Measurements from ENCODE around the gene AREL1.

AREL1 gene

GRCh38 chr14:74616996-74617700 is 95.7 kb downstream of the AREL1 start:
- peaks cover 1% of the 10 kb centered on the region; the same call in 1 of the 2 replicates for H3K27me3 ChIP-seq (ENCODE audit: control insufficient read depth, low read length)
- H3K36me3 ChIP-seq (ENCODE audit: control insufficient read depth, low read length): no peaks in the 10 kb centered on the region
- H3F3A ChIP-seq (ENCODE audit: control insufficient read depth, insufficient read depth): 0 out of 2 replicates have a peak, but pooled peaks cover 3% of the 10 kb centered on the region
- H3K4me2 ChIP-seq (ENCODE audit: low read length): no peak overlapping the region
- H4K20me1 ChIP-seq (ENCODE audit: control insufficient read depth, insufficient read depth, low read depth, low read length): no peaks in the 10 kb centered on the region
- H3K27ac ChIP-seq (ENCODE audit: low read depth, low read length): no peak overlapping the region
- H3K9me2 ChIP-seq (replicated peaks; ENCODE audit: control insufficient read depth, low read length): no peaks in the 10 kb centered on the region
- H3K4me1 ChIP-seq (ENCODE audit: control insufficient read depth, low read length): peaks cover 35% of the 10 kb centered on the region
- H3K4me3 ChIP-seq (ENCODE audit: low read length): no peak overlapping the region
- no peaks in the 10 kb centered on the region for H3K79me2 ChIP-seq (ENCODE audit: control insufficient read depth, low read length)
- H3K9me3 ChIP-seq (ENCODE audit: control insufficient read depth, insufficient read depth, low read length): no peaks in the 10 kb centered on the region
- TF ChIP-seq, protein P1, sequence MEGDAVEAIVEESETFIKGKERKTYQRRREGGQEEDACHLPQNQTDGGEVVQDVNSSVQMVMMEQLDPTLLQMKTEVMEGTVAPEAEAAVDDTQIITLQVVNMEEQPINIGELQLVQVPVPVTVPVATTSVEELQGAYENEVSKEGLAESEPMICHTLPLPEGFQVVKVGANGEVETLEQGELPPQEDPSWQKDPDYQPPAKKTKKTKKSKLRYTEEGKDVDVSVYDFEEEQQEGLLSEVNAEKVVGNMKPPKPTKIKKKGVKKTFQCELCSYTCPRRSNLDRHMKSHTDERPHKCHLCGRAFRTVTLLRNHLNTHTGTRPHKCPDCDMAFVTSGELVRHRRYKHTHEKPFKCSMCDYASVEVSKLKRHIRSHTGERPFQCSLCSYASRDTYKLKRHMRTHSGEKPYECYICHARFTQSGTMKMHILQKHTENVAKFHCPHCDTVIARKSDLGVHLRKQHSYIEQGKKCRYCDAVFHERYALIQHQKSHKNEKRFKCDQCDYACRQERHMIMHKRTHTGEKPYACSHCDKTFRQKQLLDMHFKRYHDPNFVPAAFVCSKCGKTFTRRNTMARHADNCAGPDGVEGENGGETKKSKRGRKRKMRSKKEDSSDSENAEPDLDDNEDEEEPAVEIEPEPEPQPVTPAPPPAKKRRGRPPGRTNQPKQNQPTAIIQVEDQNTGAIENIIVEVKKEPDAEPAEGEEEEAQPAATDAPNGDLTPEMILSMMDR (IDR thresholded peaks at IDR 0.05; ENCODE audit: low read depth, low read length, poor library complexity, severe bottlenecking): no peak
- TF ChIP-seq EZH2phosphoT487 (IDR thresholded peaks at IDR 0.05; ENCODE audit: borderline replicate concordance, low read length): no peak

- H3K27me3 ChIP-seq (ENCODE audit: control insufficient read depth, low read length): peaks cover 6% of the 10 kb centered on the region; the same call in 1 of the 2 replicates
- no peak overlapping the region for H3K4me3 ChIP-seq (ENCODE audit: low read length)
- no peaks in the 10 kb centered on the region for H4K20me1 ChIP-seq (ENCODE audit: control insufficient read depth, insufficient read depth, low read depth, low read length)
- H3K9me2 ChIP-seq (replicated peaks; ENCODE audit: control insufficient read depth, low read length): no peaks in the 10 kb centered on the region
- H3K79me2 ChIP-seq (ENCODE audit: control insufficient read depth, low read length): no peaks in the 10 kb centered on the region
- no peak overlapping the region for H3K27ac ChIP-seq (ENCODE audit: low read depth, low read length)
- no peaks in the 10 kb centered on the region for H3K36me3 ChIP-seq (ENCODE audit: control insufficient read depth, low read length)
- peaks cover 36% of the 10 kb centered on the region for H3K4me1 ChIP-seq (ENCODE audit: control insufficient read depth, low read length)
- 0 out of 2 replicates have a peak, but pooled peaks cover 3% of the 10 kb centered on the region for H3F3A ChIP-seq (ENCODE audit: control insufficient read depth, insufficient read depth)
- no peak overlapping the region for H3K4me2 ChIP-seq (ENCODE audit: low read length)
- no peaks in the 10 kb centered on the region for H3K9me3 ChIP-seq (ENCODE audit: control insufficient read depth, insufficient read depth, low read length)
- TF ChIP-seq, protein P1 (IDR thresholded peaks at IDR 0.05; ENCODE audit: low read depth, low read length, poor library complexity, severe bottlenecking): no peak
- TF ChIP-seq EZH2phosphoT487 (IDR thresholded peaks at IDR 0.05; ENCODE audit: borderline replicate concordance, low read length): no peak
Measured at GRCh38 chr14:74616507-74616906, 96.4 kb downstream of the AREL1 start.

DNA sequence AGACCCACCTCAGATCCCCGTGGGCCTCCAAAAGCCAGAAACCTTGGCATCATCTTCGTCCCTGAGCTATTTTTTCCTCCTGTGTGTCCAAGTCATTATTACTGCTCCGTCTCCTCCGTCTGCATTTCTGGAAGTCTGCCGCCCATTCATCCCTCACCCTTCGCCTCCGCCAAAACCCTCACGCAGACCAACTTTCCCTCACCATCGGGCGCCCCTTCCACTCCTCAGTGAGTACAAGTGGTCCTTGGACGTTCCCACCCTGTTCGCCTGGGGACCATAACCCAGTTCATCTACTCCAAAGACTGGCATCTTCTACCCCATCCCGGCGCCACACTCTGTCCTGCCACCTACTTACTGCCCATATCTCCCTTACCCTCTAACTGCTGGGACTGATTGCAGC is 97.1 kb downstream of the AREL1 start:
- Histone ChIP-seq H3K27ac (ENCODE audit: low read depth, low read length) (no peak overlapping the region), H3K4me3 (ENCODE audit: low read length) (no peak overlapping the region), H3K4me2 (ENCODE audit: low read length) (no peak overlapping the region), H3K36me3 (ENCODE audit: control insufficient read depth, low read length) (no peaks in the 10 kb centered on the region), H3K9me3 (ENCODE audit: control insufficient read depth, insufficient read depth, low read length) (no peaks in the 10 kb centered on the region), H3K27me3 (ENCODE audit: control insufficient read depth, low read length) (peaks cover 6% of the 10 kb centered on the region; the same call in 1 of the 2 replicates), H3K4me1 (ENCODE audit: control insufficient read depth, low read length) (peaks cover 36% of the 10 kb centered on the region), H3K79me2 (ENCODE audit: control insufficient read depth, low read length) (no peaks in the 10 kb centered on the region), H4K20me1 (ENCODE audit: control insufficient read depth, insufficient read depth, low read depth, low read length) (no peaks in the 10 kb centered on the region), H3F3A (ENCODE audit: control insufficient read depth, insufficient read depth) (0 out of 2 replicates have a peak, but pooled peaks cover 3% of the 10 kb centered on the region), H3K9me2 (replicated peaks; ENCODE audit: control insufficient read depth, low read length) (no peaks in the 10 kb centered on the region)
- TF ChIP-seq EZH2phosphoT487 (IDR thresholded peaks at IDR 0.05; ENCODE audit: borderline replicate concordance, low read length): no peak
- TF ChIP-seq, protein P1 (IDR thresholded peaks at IDR 0.05; ENCODE audit: low read depth, low read length, poor library complexity, severe bottlenecking): no peak
